ENCODE data around the gene DHX36. TPM values are rescaled to one million over a fixed set of nuclear protein-coding genes. Genes with fewer than 3 reads are reported as not detected.
A peak's percentile ranks its signal among the peaks of the same experiment; 100 is the strongest.

The DHX36 gene
- total RNA-seq, 2 donors from 2014 or later, result 90.0 to 97.3 TPM

DNA sequence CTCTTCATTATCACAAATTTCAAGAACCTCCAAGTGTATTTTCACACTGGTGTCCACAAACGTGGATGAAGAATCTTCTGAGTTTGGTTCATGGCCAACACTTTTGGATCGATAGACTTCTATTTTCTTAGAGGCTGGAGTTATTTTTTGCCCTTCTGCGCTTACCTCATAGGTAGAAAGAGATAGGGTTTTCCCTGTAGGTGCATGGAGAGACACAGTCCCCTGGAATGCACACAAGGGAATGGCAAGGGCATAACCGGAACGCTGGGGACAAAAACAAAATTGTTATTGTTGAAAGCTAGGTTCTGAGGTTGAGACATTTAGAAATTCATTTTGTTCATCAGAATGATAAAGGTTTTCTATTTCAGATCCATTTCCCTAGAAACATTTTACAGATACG, 13.7 kb upstream of the DHX36 start:
- H3K4me3 Mint-ChIP-seq, result no peak overlapping the region
- Histone ChIP-seq H3K9me3 (ENCODE audit: control insufficient read depth, low read length) (no peaks in the 10 kb centered on the region), H3K36me3 (ENCODE audit: control insufficient read depth, insufficient read depth, low read length) (no peaks in the 10 kb centered on the region), H3K4me1 (ENCODE audit: control insufficient read depth, insufficient read depth, low read length) (peaks cover 4% of the 10 kb centered on the region), H3K27me3 (ENCODE audit: control insufficient read depth, insufficient read depth, low read length, poor library complexity, severe bottlenecking) (peaks cover 6% of the 10 kb centered on the region), H3K4me3 (ENCODE audit: low read length) (no peak overlapping the region), H3K27ac (ENCODE audit: low read depth, low read length) (no peak overlapping the region), H3K9ac (ENCODE audit: extremely low read depth, low read length, poor library complexity, severe bottlenecking) (no peak overlapping the region)
- peaks cover 4% of the 10 kb centered on the region for H3K27me3 Mint-ChIP-seq (ENCODE audit: insufficient read depth)
- no peaks in the 10 kb centered on the region for H3K9me3 Mint-ChIP-seq
- H3K4me1 Mint-ChIP-seq, result peaks cover 3% of the 10 kb centered on the region
- TF ChIP-seq, protein P1, sequence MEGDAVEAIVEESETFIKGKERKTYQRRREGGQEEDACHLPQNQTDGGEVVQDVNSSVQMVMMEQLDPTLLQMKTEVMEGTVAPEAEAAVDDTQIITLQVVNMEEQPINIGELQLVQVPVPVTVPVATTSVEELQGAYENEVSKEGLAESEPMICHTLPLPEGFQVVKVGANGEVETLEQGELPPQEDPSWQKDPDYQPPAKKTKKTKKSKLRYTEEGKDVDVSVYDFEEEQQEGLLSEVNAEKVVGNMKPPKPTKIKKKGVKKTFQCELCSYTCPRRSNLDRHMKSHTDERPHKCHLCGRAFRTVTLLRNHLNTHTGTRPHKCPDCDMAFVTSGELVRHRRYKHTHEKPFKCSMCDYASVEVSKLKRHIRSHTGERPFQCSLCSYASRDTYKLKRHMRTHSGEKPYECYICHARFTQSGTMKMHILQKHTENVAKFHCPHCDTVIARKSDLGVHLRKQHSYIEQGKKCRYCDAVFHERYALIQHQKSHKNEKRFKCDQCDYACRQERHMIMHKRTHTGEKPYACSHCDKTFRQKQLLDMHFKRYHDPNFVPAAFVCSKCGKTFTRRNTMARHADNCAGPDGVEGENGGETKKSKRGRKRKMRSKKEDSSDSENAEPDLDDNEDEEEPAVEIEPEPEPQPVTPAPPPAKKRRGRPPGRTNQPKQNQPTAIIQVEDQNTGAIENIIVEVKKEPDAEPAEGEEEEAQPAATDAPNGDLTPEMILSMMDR (conservative IDR thresholded peaks at IDR 0.05), result no peak
- 90 to 91% methylated on average over 2 to 6 of the region's 6 CpGs for WGBS, 2 experiments (ENCODE audit: insufficient coverage in 1 of 2, insufficient read length in 1 of 2)
- DNase-seq, result no peak
- H3K36me3 Mint-ChIP-seq (ENCODE audit: low read depth), result no peaks in the 10 kb centered on the region
- no peak overlapping the region for H3K27ac Mint-ChIP-seq

DNA sequence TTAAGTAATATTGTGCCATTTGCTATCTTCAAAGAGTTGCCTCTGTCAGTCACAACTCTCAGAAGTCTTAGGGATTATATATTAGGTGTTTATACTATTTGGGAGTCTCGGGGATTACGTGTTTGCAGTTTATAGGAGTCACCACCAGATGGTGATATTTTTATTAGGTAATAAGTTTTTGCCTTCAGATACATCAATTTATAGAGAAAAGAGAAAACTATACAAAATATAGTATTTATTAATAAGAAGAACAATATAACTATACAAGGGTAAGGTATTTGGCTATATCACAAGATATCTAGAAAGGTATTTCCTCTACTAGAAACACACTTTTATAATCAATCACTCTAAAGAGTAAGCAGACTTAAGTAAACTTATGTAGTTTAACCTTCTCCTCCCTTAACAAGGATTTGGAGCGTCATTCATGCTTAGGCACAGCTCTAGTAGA, 10.7 kb upstream of the DHX36 start:
- Mint-ChIP-seq H3K4me3 (no peak overlapping the region), H3K36me3 (ENCODE audit: low read depth) (no peaks in the 10 kb centered on the region), H3K27ac (no peak overlapping the region), H3K27me3 (ENCODE audit: insufficient read depth) (peaks cover 18% of the 10 kb centered on the region), H3K9me3 (no peaks in the 10 kb centered on the region), H3K4me1 (peaks cover 5% of the 10 kb centered on the region)
- no peaks in the 10 kb centered on the region for H3K9me3 ChIP-seq (ENCODE audit: control insufficient read depth, low read length)
- no peak for DNase-seq
- H3K9ac ChIP-seq (ENCODE audit: extremely low read depth, low read length, poor library complexity, severe bottlenecking), result no peak overlapping the region
- no peak overlapping the region for H3K27ac ChIP-seq (ENCODE audit: low read depth, low read length)
- H3K27me3 ChIP-seq (ENCODE audit: control insufficient read depth, insufficient read depth, low read length, poor library complexity, severe bottlenecking), result peaks cover 35% of the 10 kb centered on the region
- TF ChIP-seq, protein P1 (conservative IDR thresholded peaks at IDR 0.05), result peak; percentile 82
- H3K36me3 ChIP-seq (ENCODE audit: control insufficient read depth, insufficient read depth, low read length), result no peaks in the 10 kb centered on the region
- H3K4me1 ChIP-seq (ENCODE audit: control insufficient read depth, insufficient read depth, low read length), result peaks cover 6% of the 10 kb centered on the region
- H3K4me3 ChIP-seq (ENCODE audit: low read length), result no peak overlapping the region
- WGBS, 2 experiments (ENCODE audit: insufficient coverage in 1 of 2, insufficient read length in 1 of 2), result 27% methylated on average over 2 of the region's 3 CpGs; no CpG with 5 or more reads in 1 of the 2 experiments

DNA sequence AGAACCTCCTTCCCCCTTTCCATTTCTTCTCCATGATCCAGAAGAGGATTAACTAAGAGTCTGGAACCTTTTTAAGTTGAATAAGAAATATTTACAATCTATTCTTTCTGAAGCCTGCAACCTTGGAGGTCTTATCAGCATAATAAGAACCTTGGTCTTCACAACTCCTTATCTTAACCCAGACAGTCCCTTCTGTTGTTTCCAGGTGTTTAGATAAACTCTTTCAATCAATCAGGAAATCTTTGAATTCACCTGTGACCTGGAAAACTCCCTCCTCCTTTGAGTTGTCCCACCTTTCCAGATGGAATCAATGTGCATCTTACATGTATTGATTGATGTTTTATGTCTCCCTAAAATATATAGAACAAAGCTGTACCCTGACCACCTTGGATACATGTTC, 3.6 kb upstream of the DHX36 start:
- Histone ChIP-seq H3K27me3 (ENCODE audit: control insufficient read depth, insufficient read depth, low read length, poor library complexity, severe bottlenecking) (peaks cover 28% of the 10 kb centered on the region), H3K4me1 (ENCODE audit: control insufficient read depth, insufficient read depth, low read length) (peaks cover 20% of the 10 kb centered on the region), H3K27ac (ENCODE audit: low read depth, low read length) (no peak overlapping the region), H3K9me3 (ENCODE audit: control insufficient read depth, low read length) (no peaks in the 10 kb centered on the region), H3K4me3 (ENCODE audit: low read length) (no peak overlapping the region), H3K36me3 (ENCODE audit: control insufficient read depth, insufficient read depth, low read length) (no peaks in the 10 kb centered on the region), H3K9ac (ENCODE audit: extremely low read depth, low read length, poor library complexity, severe bottlenecking) (no peak overlapping the region)
- no peak for DNase-seq
- H3K4me3 Mint-ChIP-seq, result no peak overlapping the region
- H3K27me3 Mint-ChIP-seq (ENCODE audit: insufficient read depth), result peaks cover 14% of the 10 kb centered on the region
- no peaks in the 10 kb centered on the region for H3K9me3 Mint-ChIP-seq
- H3K36me3 Mint-ChIP-seq (ENCODE audit: low read depth), result no peaks in the 10 kb centered on the region
- TF ChIP-seq, protein P1 (conservative IDR thresholded peaks at IDR 0.05), result no peak
- no peak overlapping the region for H3K27ac Mint-ChIP-seq
- H3K4me1 Mint-ChIP-seq, result peaks cover 26% of the 10 kb centered on the region

All from endodermal cell (in vitro differentiated cells).